ENCODE data around the gene SLBP. TPM values are rescaled to one million over a fixed set of nuclear protein-coding genes. Genes with fewer than 3 reads are reported as not detected.

Gene SLBP
- total RNA-seq, 4 donors from 2014 or later: 17.0 to 25.6 (median 21.0) TPM

- Histone ChIP-seq H3K4me1 (no peaks in the 10 kb centered on the region), H3K9me3 (no peaks in the 10 kb centered on the region), H3K4me3 (no peak overlapping the region), H3K36me3 (no peaks in the 10 kb centered on the region), H3K27ac (no peak overlapping the region), H3K27me3 (no peaks in the 10 kb centered on the region)
- TF ChIP-seq POLR2A (IDR thresholded peaks at IDR 0.05) (no peak), CTCF (IDR thresholded peaks at IDR 0.05 in 4 of 5, conservative IDR thresholded peaks at IDR 0.05 in 1 of 5) (no peak)
- DNase-seq: no peak
- in situ Hi-C loops (cut with MboI; ENCODE audit: low sequenced_read_pairs in 4 of 4) (no loop called here), intact Hi-C loops (cut with DNase I; ENCODE audit: low total_unique reads) (no loop called here)
- no peak for ATAC-seq
Observed at GRCh38 chr4:1670279-1670678, 41.8 kb downstream of the SLBP start.

GRCh38 chr4:1669850-1670249, 42.3 kb downstream of the SLBP start:
- intact Hi-C loops (cut with DNase I; ENCODE audit: low total_unique reads) (no loop called here), in situ Hi-C loops (cut with MboI; ENCODE audit: low sequenced_read_pairs in 4 of 4) (no loop called here)
- DNase-seq: no peak
- H3K27me3 ChIP-seq: no peaks in the 10 kb centered on the region
- TF ChIP-seq CTCF (IDR thresholded peaks at IDR 0.05 in 4 of 5, conservative IDR thresholded peaks at IDR 0.05 in 1 of 5) (no peak), POLR2A (IDR thresholded peaks at IDR 0.05) (no peak)
- no peaks in the 10 kb centered on the region for H3K36me3 ChIP-seq
- no peak overlapping the region for H3K27ac ChIP-seq
- H3K9me3 ChIP-seq: no peaks in the 10 kb centered on the region
- no peaks in the 10 kb centered on the region for H3K4me1 ChIP-seq
- no peak for ATAC-seq
- no peak overlapping the region for H3K4me3 ChIP-seq

GRCh38 chr4:1669270-1669669, 42.8 kb downstream of the SLBP start:
- Histone ChIP-seq H3K9me3 (no peaks in the 10 kb centered on the region), H3K27ac (no peak overlapping the region), H3K4me3 (no peak overlapping the region), H3K36me3 (no peaks in the 10 kb centered on the region), H3K4me1 (no peaks in the 10 kb centered on the region), H3K27me3 (no peaks in the 10 kb centered on the region)
- DNase-seq (no peak), ATAC-seq (no peak)
- TF ChIP-seq CTCF (IDR thresholded peaks at IDR 0.05 in 4 of 5, conservative IDR thresholded peaks at IDR 0.05 in 1 of 5): no peak
- intact Hi-C loops (cut with DNase I; ENCODE audit: low total_unique reads): no loop called here
- in situ Hi-C loops (cut with MboI; ENCODE audit: low sequenced_read_pairs in 4 of 4): no loop called here

- Histone ChIP-seq H3K9me3 (no peaks in the 10 kb centered on the region), H3K4me3 (no peak overlapping the region), H3K36me3 (no peaks in the 10 kb centered on the region), H3K4me1 (no peaks in the 10 kb centered on the region), H3K27ac (no peak overlapping the region), H3K27me3 (no peaks in the 10 kb centered on the region)
- intact Hi-C loops (cut with DNase I; ENCODE audit: low total_unique reads) (no loop called here), in situ Hi-C loops (cut with MboI; ENCODE audit: low sequenced_read_pairs in 4 of 4) (no loop called here)
- TF ChIP-seq CTCF (IDR thresholded peaks at IDR 0.05 in 4 of 5, conservative IDR thresholded peaks at IDR 0.05 in 1 of 5): no peak
- TF ChIP-seq POLR2A (IDR thresholded peaks at IDR 0.05): no peak
- DNase-seq: no peak
- ATAC-seq: no peak
Observed at GRCh38 chr4:1668488-1668840, 43.7 kb downstream of the SLBP start.

- H3K27me3 ChIP-seq: no peaks in the 10 kb centered on the region
- no peak overlapping the region for H3K4me3 ChIP-seq
- DNase-seq (no peak), ATAC-seq (no peak)
- intact Hi-C loops (cut with DNase I; ENCODE audit: low total_unique reads) (no loop called here), in situ Hi-C loops (cut with MboI; ENCODE audit: low sequenced_read_pairs in 4 of 4) (no loop called here)
- H3K36me3 ChIP-seq: no peaks in the 10 kb centered on the region
- no peak overlapping the region for H3K27ac ChIP-seq
- H3K9me3 ChIP-seq: no peaks in the 10 kb centered on the region
- TF ChIP-seq POLR2A (IDR thresholded peaks at IDR 0.05) (no peak), CTCF (IDR thresholded peaks at IDR 0.05 in 4 of 5, conservative IDR thresholded peaks at IDR 0.05 in 1 of 5) (no peak)
- no peaks in the 10 kb centered on the region for H3K4me1 ChIP-seq
Observed at GRCh38 chr4:1667273-1667672, 44.8 kb downstream of the SLBP start.
